ENCODE measurements around the gene UFD1. TPM values are rescaled to one million over a fixed set of nuclear protein-coding genes. Genes with fewer than 3 reads are reported as not detected.

Gene UFD1
- total RNA-seq, 1 experiment from 2014 or later = 74.4 TPM

GRCh38 chr22:19454156-19454555 is 24.8 kb downstream of the UFD1 start:
- H3K79me2 ChIP-seq (ENCODE audit: insufficient read depth, low read length) = no peaks in the 10 kb centered on the region
- H2BK20ac ChIP-seq (ENCODE audit: low read depth, low read length, poor library complexity, severe bottlenecking) = no peak overlapping the region
- no peaks in the 10 kb centered on the region for H4K20me1 ChIP-seq (ENCODE audit: control insufficient read depth, insufficient read depth, insufficient read length)
- H3K18ac ChIP-seq (ENCODE audit: insufficient read length, low read depth, low read length) = no peak overlapping the region
- H3K9me3 ChIP-seq (ENCODE audit: control insufficient read depth, low read depth, low read length) = no peaks in the 10 kb centered on the region
- no peak overlapping the region for H3K4me2 ChIP-seq (ENCODE audit: insufficient read depth, insufficient read length, low read length)
- DNase-seq = no peak
- no peak overlapping the region for H2AFZ ChIP-seq (ENCODE audit: low read length)
- H3K27me3 ChIP-seq (ENCODE audit: insufficient read depth, low read length) = no peaks in the 10 kb centered on the region
- no peak overlapping the region for H3K27ac ChIP-seq (ENCODE audit: insufficient read length, low read depth, low read length)
- no peak overlapping the region for H3K4ac ChIP-seq (ENCODE audit: low read depth, low read length)
- H3K27ac Mint-ChIP-seq = peak overlapping the region in 1 of 3 experiments; percentile 24; a peak in 2 of 7 replicates
- H2AK5ac ChIP-seq (ENCODE audit: insufficient read length, low read length) = no peak overlapping the region
- H4K91ac ChIP-seq (ENCODE audit: insufficient read length, low read depth, low read length) = no peak overlapping the region
- no peak overlapping the region for H3T11ph ChIP-seq (ENCODE audit: low read length)
- no peak overlapping the region for H3K9ac ChIP-seq (ENCODE audit: extremely low read depth, insufficient read length, low read length)
- peaks cover 35 to 86% (median 60%) of the 10 kb centered on the region in 3 experiments for H3K36me3 Mint-ChIP-seq (ENCODE audit: insufficient read depth in 1 of 3, low read depth in 3 of 3)
- no peaks in the 10 kb centered on the region for H3K23me2 ChIP-seq (ENCODE audit: insufficient read length, low read depth, low read length, poor library complexity, severe bottlenecking)
- H2BK5ac ChIP-seq (ENCODE audit: insufficient read length, low read length) = no peak overlapping the region
- no peak overlapping the region for H4K5ac ChIP-seq (ENCODE audit: insufficient read length, low read depth, low read length)
- no peak for TF ChIP-seq CTCF (conservative IDR thresholded peaks at IDR 0.05)
- H3K9me3 Mint-ChIP-seq = no peaks in the 10 kb centered on the region
- no peak overlapping the region for H3K23ac ChIP-seq (ENCODE audit: insufficient read length, low read depth, low read length)
- no peak overlapping the region for H2BK15ac ChIP-seq (ENCODE audit: low read depth, low read length)
- H3K4me1 Mint-ChIP-seq = peaks cover 2 to 12% of the 10 kb centered on the region in 2 experiments; a peak in 2 of 4 replicates
- H3K4me3 Mint-ChIP-seq = no peak overlapping the region
- no CpG with 5 or more reads among the region's 6 CpGs for WGBS (ENCODE audit: extremely low coverage, insufficient read length, low lambda C conversion rate)
- H4K8ac ChIP-seq (replicated peaks; ENCODE audit: insufficient read length, low read depth, low read length) = no peak overlapping the region
- no peaks in the 10 kb centered on the region for H3K27me3 Mint-ChIP-seq (ENCODE audit: low read depth)
- no peaks in the 10 kb centered on the region for H3K4me1 ChIP-seq (ENCODE audit: insufficient read depth, low read length)
- H3K56ac ChIP-seq (ENCODE audit: insufficient read length, low read depth, low read length) = no peak overlapping the region
- no peak overlapping the region for H2BK120ac ChIP-seq (ENCODE audit: low read depth, low read length, poor library complexity, severe bottlenecking)
- H3K79me1 ChIP-seq (ENCODE audit: insufficient read depth, low read depth, low read length, poor library complexity, severe bottlenecking) = no peaks in the 10 kb centered on the region
- H3K14ac ChIP-seq (ENCODE audit: insufficient read depth, low read length) = no peak overlapping the region
- H2BK12ac ChIP-seq (ENCODE audit: insufficient read length, low read depth, low read length) = no peak overlapping the region

Measured in H9 (cell line).